ENCODE results near the gene ATAD2B. TPM values are rescaled to one million over a fixed set of nuclear protein-coding genes. Genes with fewer than 3 reads are reported as not detected.

ATAD2B gene
- 10 to 100 TPM; 29.5 to 77.3 TPM for total RNA-seq
- polyA plus RNA-seq, result 1 to 10 TPM; 4.1 to 4.5 TPM
- long read RNA-seq, donor 1, partial matches to known transcripts, result 24 of 33 reads
- long read RNA-seq, donor 1, other reads (novel, unspliced or antisense), result 9 of 33 reads
- long read RNA-seq, donor 2, result 0 reads
- long read RNA-seq, donor 3, full-length matches to known transcripts, result 1 of 1 reads
- long read RNA-seq, donor 3, partial matches to known transcripts, result 0 of 1 reads
- long read RNA-seq, donor 3, other reads (novel, unspliced or antisense), result 0 of 1 reads
- long read RNA-seq, donor 4, result 0 reads
- long read RNA-seq, donor 5, partial matches to known transcripts, result 0 of 11 reads
- long read RNA-seq, donor 5, other reads (novel, unspliced or antisense), result 10 of 11 reads

DNA sequence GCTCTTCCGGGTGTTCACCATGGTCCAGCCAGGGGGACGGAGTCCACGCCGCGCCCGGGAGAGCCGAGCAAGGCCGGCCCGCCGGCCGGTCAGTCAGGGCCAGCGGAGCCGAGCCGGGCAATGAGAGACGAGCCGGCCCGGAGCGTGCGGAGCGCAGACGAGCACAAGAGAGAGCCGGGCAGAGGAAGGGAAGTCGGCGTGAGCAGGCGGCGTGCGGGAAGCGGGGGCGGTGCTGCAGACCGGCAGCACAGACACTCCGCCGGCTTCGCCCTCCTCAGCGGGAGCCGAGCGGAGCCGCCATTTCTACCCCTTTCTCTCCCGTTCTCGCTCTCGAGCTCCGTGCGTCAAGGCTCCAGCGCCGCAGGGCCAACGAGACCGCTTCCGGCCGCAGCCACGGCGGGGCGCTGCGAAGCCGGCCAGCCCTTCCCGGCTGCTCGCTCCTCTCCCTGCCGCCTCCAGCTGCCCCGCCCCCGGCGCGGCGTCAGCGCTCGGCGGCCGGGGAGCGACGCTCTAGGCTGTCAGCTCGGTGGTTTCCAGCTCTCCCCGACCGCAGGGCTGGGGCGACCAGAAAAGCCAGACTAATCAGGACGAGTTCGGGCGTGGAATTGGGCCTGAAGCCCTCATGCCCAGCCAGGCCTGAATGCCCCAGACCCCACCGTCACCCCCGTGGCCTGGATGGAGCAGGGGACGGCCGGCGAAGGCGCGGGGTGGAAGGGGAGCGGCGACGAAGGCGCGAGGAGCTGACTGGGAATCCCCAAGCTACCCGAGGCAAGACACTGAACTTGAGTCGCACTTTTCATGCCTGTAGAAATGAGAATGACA, at the start of gene ATAD2B:
Gene ATAD2B (minus strand): TSS at position 374 of the 822 bp plus-strand sequence. CDS start 353 bp downstream, at position 21.
- Histone ChIP-seq H3K9ac (ENCODE audit: insufficient read depth in 1 of 2, low read length in 2 of 2) (peak within 1 kb of the TSS; percentile 91 to 97), H3K36me3 (ENCODE audit: control insufficient read depth in 4 of 4, insufficient read depth in 4 of 4, low read length in 4 of 4) (peaks cover 0 to 8% (median 2%) of the 10 kb centered on the region in 4 donors), H3K27me3 (ENCODE audit: control insufficient read depth in 3 of 3, insufficient read depth in 3 of 3, low read length in 2 of 3) (no peaks in the 10 kb centered on the region), H3K27ac (ENCODE audit: low read depth in 1 of 2, low read length in 1 of 2) (peak within 1 kb of the TSS; percentile 93 to 100), H3K4me1 (ENCODE audit: control insufficient read depth in 5 of 5, insufficient read depth in 5 of 5, low read length in 5 of 5) (peaks cover 0 to 22% (median 5%) of the 10 kb centered on the region in 5 donors), H3K4me3 (peak within 1 kb of the TSS; percentile 93), H3K9me3 (ENCODE audit: control insufficient read depth in 4 of 4, insufficient read depth in 3 of 4, low read length in 3 of 4) (no peaks in the 10 kb centered on the region)
- ATAC-seq (ENCODE audit: insufficient read depth, low FRiP score), result peak; percentile 97
- TF ChIP-seq, protein P1, sequence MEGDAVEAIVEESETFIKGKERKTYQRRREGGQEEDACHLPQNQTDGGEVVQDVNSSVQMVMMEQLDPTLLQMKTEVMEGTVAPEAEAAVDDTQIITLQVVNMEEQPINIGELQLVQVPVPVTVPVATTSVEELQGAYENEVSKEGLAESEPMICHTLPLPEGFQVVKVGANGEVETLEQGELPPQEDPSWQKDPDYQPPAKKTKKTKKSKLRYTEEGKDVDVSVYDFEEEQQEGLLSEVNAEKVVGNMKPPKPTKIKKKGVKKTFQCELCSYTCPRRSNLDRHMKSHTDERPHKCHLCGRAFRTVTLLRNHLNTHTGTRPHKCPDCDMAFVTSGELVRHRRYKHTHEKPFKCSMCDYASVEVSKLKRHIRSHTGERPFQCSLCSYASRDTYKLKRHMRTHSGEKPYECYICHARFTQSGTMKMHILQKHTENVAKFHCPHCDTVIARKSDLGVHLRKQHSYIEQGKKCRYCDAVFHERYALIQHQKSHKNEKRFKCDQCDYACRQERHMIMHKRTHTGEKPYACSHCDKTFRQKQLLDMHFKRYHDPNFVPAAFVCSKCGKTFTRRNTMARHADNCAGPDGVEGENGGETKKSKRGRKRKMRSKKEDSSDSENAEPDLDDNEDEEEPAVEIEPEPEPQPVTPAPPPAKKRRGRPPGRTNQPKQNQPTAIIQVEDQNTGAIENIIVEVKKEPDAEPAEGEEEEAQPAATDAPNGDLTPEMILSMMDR (IDR thresholded peaks at IDR 0.05; ENCODE audit: control extremely low read depth, extremely low read depth), result peak; percentile 72
- WGBS, 2 donors, result 0% methylated on average over 73 to 88 of the region's 88 CpGs
- peak; percentile 97 to 98 (median 97) for DNase-seq

DNA sequence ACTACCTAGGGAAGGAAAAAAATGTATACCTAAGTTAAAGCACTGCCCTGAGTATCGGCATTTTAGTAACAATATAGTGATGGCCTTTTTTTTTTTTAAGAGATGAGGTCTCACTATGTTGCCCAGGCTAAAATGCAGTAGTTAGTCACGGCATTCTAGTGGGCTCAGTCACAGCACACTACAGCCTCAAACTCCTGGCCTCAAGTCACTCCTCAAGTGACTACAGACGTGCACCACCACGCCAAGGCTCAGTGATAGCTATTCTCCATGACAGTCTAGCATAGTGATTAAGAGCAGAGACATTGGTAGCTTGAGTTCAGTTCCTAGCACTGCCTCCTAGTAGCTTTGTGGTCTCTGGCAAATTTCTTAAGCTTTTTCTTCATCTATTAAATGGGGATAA, 40.9 kb upstream of the ATAD2B start:
- no peak for ATAC-seq (ENCODE audit: insufficient read depth, low FRiP score)
- Histone ChIP-seq H3K9me3 (ENCODE audit: control insufficient read depth in 4 of 4, insufficient read depth in 3 of 4, low read length in 3 of 4) (no peaks in the 10 kb centered on the region), H3K36me3 (ENCODE audit: control insufficient read depth in 4 of 4, insufficient read depth in 4 of 4, low read length in 4 of 4) (peaks cover 1 to 11% (median 9%) of the 10 kb centered on the region in 4 donors), H3K27ac (ENCODE audit: low read depth in 1 of 2, low read length in 1 of 2) (no peak overlapping the region), H3K9ac (ENCODE audit: insufficient read depth in 1 of 2, low read length in 2 of 2) (no peak overlapping the region), H3K27me3 (ENCODE audit: control insufficient read depth in 3 of 3, insufficient read depth in 3 of 3, low read length in 2 of 3) (no peaks in the 10 kb centered on the region), H3K4me3 (no peak overlapping the region), H3K4me1 (ENCODE audit: control insufficient read depth in 5 of 5, insufficient read depth in 5 of 5, low read length in 5 of 5) (no peaks in the 10 kb centered on the region)
- no peak for DNase-seq
- TF ChIP-seq, protein P1 (IDR thresholded peaks at IDR 0.05; ENCODE audit: control extremely low read depth, extremely low read depth), result no peak
- WGBS, 2 donors, result 97 to 100% methylated on average over 4 of the region's 4 CpGs

DNA sequence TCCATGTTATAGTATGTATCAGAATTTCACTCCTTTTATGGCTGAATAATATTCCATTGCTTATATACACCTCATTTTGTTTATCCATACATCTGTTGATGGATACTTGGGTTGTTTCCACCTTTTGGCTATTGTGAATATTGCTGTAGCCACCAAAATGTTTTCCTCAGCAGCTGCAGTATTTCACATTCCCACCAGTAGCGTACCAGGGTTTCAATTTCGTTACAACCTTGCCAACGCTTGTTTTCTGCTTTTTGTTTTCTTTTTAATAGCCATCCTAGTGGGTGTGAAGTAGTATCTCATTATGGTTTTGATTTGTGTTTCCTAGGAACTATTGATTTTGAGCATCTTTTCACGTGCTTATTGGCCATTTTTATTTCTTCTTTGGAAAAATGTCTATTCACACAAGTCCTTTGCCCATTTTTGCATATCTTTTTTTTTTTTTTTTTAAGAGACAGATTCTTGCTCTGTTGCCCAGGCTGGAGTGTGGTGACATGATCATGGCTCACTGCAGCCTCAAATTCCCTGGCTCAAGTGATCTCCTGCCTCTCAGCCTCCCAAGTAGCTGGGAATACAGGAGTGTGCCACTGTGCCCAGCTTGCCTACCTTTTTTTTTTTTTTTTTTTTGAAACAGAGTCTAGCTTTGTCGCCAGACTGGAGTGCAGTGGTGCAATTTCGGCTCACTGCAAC, 27.5 kb upstream of the ATAD2B start:
- WGBS, 2 donors, result 91 to 94% methylated on average over 6 of the region's 6 CpGs
- peaks cover 0 to 3% (median 0%) of the 10 kb centered on the region in 5 donors for H3K4me1 ChIP-seq (ENCODE audit: control insufficient read depth in 5 of 5, insufficient read depth in 5 of 5, low read length in 5 of 5)
- no peak for DNase-seq
- peaks cover 0 to 5% (median 2%) of the 10 kb centered on the region in 4 donors for H3K36me3 ChIP-seq (ENCODE audit: control insufficient read depth in 4 of 4, insufficient read depth in 4 of 4, low read length in 4 of 4)
- no peaks in the 10 kb centered on the region for H3K9me3 ChIP-seq (ENCODE audit: control insufficient read depth in 4 of 4, insufficient read depth in 3 of 4, low read length in 3 of 4)
- H3K27me3 ChIP-seq (ENCODE audit: control insufficient read depth in 3 of 3, insufficient read depth in 3 of 3, low read length in 2 of 3), result no peaks in the 10 kb centered on the region
- TF ChIP-seq, protein P1 (IDR thresholded peaks at IDR 0.05; ENCODE audit: control extremely low read depth, extremely low read depth), result no peak
- H3K9ac ChIP-seq (ENCODE audit: insufficient read depth in 1 of 2, low read length in 2 of 2), result no peak overlapping the region
- no peak for ATAC-seq (ENCODE audit: insufficient read depth, low FRiP score)
- no peak overlapping the region for H3K27ac ChIP-seq (ENCODE audit: low read depth in 1 of 2, low read length in 1 of 2)
- H3K4me3 ChIP-seq, result no peak overlapping the region
